H1 (cell line): Measurements from ENCODE around the gene AIMP1. TPM values are rescaled to one million over a fixed set of nuclear protein-coding genes. Genes with fewer than 3 reads are reported as not detected.

Source experiments
- CTCF ChIA-PET: fragments of 300-600 bp; sonication (Branson Sonifier 250); formaldehyde crosslinking; loops from one replicate; lab custom pipeline; 2021; ENCODE audit not compliant: partially characterized antibody; lab: Charles Lee
- POLR2A ChIA-PET: fragments of 300-600 bp; sonication (Branson Sonifier 250); formaldehyde crosslinking; loops from one replicate; lab custom pipeline; 2021; ENCODE audit warnings: inconsistent platforms; ENCODE audit not compliant: partially characterized antibody; lab: Charles Lee
- DNase-seq, 2 experiments: peaks; one replicate each; pipeline versions ENCODE4 v3.0.0 to v3.0.0-alpha.2; 2010 to 2022; ENCODE audit warnings: low spot score in 2 of 2, low read depth in 1 of 2, mixed read lengths in 1 of 2
- FAIRE-seq: peaks from 2 replicates; lab custom pipeline; 2011; peaks lifted over from hg19 to GRCh38; lab: Jason Lieb, UNC
- H2AFZ ChIP-seq: 2 replicates; pipeline ENCODE4 v1.8.1; 2012; ENCODE audit warnings: low read length, inconsistent platforms
- H2AK5ac ChIP-seq: 2 replicates; pipeline ENCODE4 v1.6.1; 2013; ENCODE audit warnings: low read depth, low read length
- H2BK120ac ChIP-seq: replicated peaks from 2 replicates; pipeline ENCODE3; 2013; ENCODE audit warnings: low read depth, low read length, inconsistent platforms
- H2BK12ac ChIP-seq: 2 replicates; pipeline ENCODE4 v1.6.1; 2013; ENCODE audit warnings: low read depth, low read length
- H2BK15ac ChIP-seq: 2 replicates; pipeline ENCODE4 v1.6.1; 2013; ENCODE audit warnings: low read length
- H2BK20ac ChIP-seq: 2 replicates; pipeline ENCODE4 v1.6.1; 2013; ENCODE audit warnings: low read length
- H2BK5ac ChIP-seq: 2 replicates; pipeline ENCODE4 v1.6.1; 2013; ENCODE audit warnings: low read depth, low read length
- H3K14ac ChIP-seq: 2 replicates; pipeline ENCODE4 v1.6.1; 2013; ENCODE audit warnings: inconsistent platforms; ENCODE audit not compliant: insufficient read length
- H3K18ac ChIP-seq: 2 replicates; pipeline ENCODE4 v1.6.1; 2013; ENCODE audit warnings: low read length; ENCODE audit errors: extremely low read depth
- H3K23ac ChIP-seq: 2 replicates; pipeline ENCODE4 v1.6.1; 2013; ENCODE audit warnings: inconsistent platforms; ENCODE audit not compliant: insufficient read length
- H3K23me2 ChIP-seq: 2 replicates; pipeline ENCODE4 v1.6.1; 2013; ENCODE audit warnings: low read depth, low read length
- H3K27ac ChIP-seq: 2 replicates; pipeline ENCODE4 v1.6.1; 2011; ENCODE audit warnings: low read depth, low read length, inconsistent platforms
- H3K27me3 ChIP-seq, 4 experiments: replicated peaks in 1 of 4; 1 replicate in 1 of 4; 2 replicates in 3 of 4; pipeline versions ENCODE4 v1.6.1 to v1.8.1; 2011 to 2013; ENCODE audit warnings: low read length in 3 of 4, mild to moderate bottlenecking in 3 of 4, inconsistent platforms in 2 of 4, mixed read lengths in 2 of 4, moderate library complexity in 1 of 4; ENCODE audit not compliant: control insufficient read depth in 3 of 4, insufficient read depth in 3 of 4; ENCODE audit errors: extremely low read depth in 1 of 4
- H3K36me3 ChIP-seq, 4 experiments: 2 replicates each; pipeline versions ENCODE4 v1.6.1 to v1.8.1; 2011 to 2013; ENCODE audit warnings: mild to moderate bottlenecking in 4 of 4, low read length in 3 of 4, moderate library complexity in 2 of 4, control low read depth in 1 of 4, inconsistent platforms in 1 of 4; ENCODE audit not compliant: insufficient read depth in 4 of 4, control insufficient read depth in 2 of 4
- H3K4ac ChIP-seq: replicated peaks from 2 replicates; pipeline ENCODE3; 2013; ENCODE audit warnings: low read length, low read depth, mixed read lengths, inconsistent platforms; ENCODE audit not compliant: insufficient read length
- H3K4me1 ChIP-seq, 4 experiments: replicated peaks in 1 of 4; 1 replicate in 1 of 4; 2 replicates in 3 of 4; pipeline versions ENCODE4 v1.6.1 to v1.8.1; 2011 to 2013; ENCODE audit warnings: low read length in 3 of 4, inconsistent platforms in 2 of 4, mixed read lengths in 1 of 4; ENCODE audit not compliant: insufficient read depth in 4 of 4, control insufficient read depth in 3 of 4
- H3K4me2 ChIP-seq, 2 experiments: 2 replicates each; pipeline versions ENCODE4 v1.6.1 to v1.8.1; 2011 to 2013; ENCODE audit warnings: low read depth in 2 of 2, low read length in 2 of 2, control low read depth in 1 of 2, inconsistent platforms in 1 of 2, mild to moderate bottlenecking in 1 of 2; ENCODE audit not compliant: insufficient read depth in 1 of 2
- H3K4me3 ChIP-seq, 4 experiments: fragments of 200-600, 300-600 bp in 1 of 4; sonication (generic), shearing (Covaris generic), sonication (Bioruptor Twin) in 1 of 4; 2 replicates each; pipeline versions ENCODE4 v1.5.1 to v1.8.1; 2011 to 2016; ENCODE audit warnings: low read length in 4 of 4, low read depth in 3 of 4, control low read depth in 2 of 4, inconsistent platforms in 2 of 4, mild to moderate bottlenecking in 2 of 4, mixed read lengths in 1 of 4, moderate library complexity in 1 of 4; ENCODE audit not compliant: insufficient read depth in 2 of 4; ENCODE audit errors: extremely low read depth in 1 of 4
- H3K56ac ChIP-seq: replicated peaks from 2 replicates; pipeline ENCODE3; 2013; ENCODE audit warnings: low read depth, mild to moderate bottlenecking, mixed read lengths, low read length, inconsistent platforms; ENCODE audit not compliant: insufficient read length
- H3K79me1 ChIP-seq: 2 replicates; pipeline ENCODE4 v1.6.1; 2013; ENCODE audit warnings: low read depth, low read length, control low read depth
- H3K79me2 ChIP-seq, 2 experiments: 2 replicates each; pipeline versions ENCODE4 v1.6.1 to v1.8.1; 2012 to 2013; ENCODE audit warnings: low read length in 2 of 2, mild to moderate bottlenecking in 2 of 2, inconsistent platforms in 1 of 2; ENCODE audit not compliant: insufficient read depth in 2 of 2, control insufficient read depth in 1 of 2
- H3K9ac ChIP-seq, 4 experiments: replicated peaks in 1 of 4; 1 replicate in 1 of 4; 2 replicates in 3 of 4; pipeline versions ENCODE4 v1.6.1 to v1.8.1; 2011 to 2013; ENCODE audit warnings: low read depth in 3 of 4, low read length in 3 of 4, control low read depth in 2 of 4, mild to moderate bottlenecking in 2 of 4, moderate library complexity in 2 of 4, inconsistent platforms in 1 of 4; ENCODE audit errors: extremely low read depth in 1 of 4
- H3K9me3 ChIP-seq, 2 experiments: 2 replicates each; pipeline versions ENCODE4 v1.6.1 to v1.8.1; 2012 to 2013; ENCODE audit warnings: mild to moderate bottlenecking in 2 of 2, moderate library complexity in 2 of 2, control low read depth in 1 of 2, inconsistent platforms in 1 of 2, low read depth in 1 of 2, low read length in 1 of 2, mixed read lengths in 1 of 2; ENCODE audit not compliant: insufficient read depth in 2 of 2
- H4K20me1 ChIP-seq, 2 experiments: replicated peaks in 1 of 2; 2 replicates each; pipeline versions ENCODE3 to v1.8.1; 2011 to 2013; ENCODE audit warnings: inconsistent platforms in 2 of 2, low read length in 2 of 2, mild to moderate bottlenecking in 1 of 2; ENCODE audit not compliant: insufficient read depth in 2 of 2, control insufficient read depth in 1 of 2
- H4K5ac ChIP-seq: 2 replicates; pipeline ENCODE4 v1.6.1; 2013; ENCODE audit warnings: low read length, low read depth, mixed read lengths, inconsistent platforms; ENCODE audit not compliant: insufficient read length
- H4K8ac ChIP-seq: 2 replicates; pipeline ENCODE4 v1.8.0; 2013; ENCODE audit warnings: mild to moderate bottlenecking, moderate library complexity, low read length, inconsistent platforms; ENCODE audit not compliant: insufficient read depth; ENCODE audit errors: extremely low read depth
- H4K91ac ChIP-seq: replicated peaks from 2 replicates; pipeline ENCODE3; 2013; ENCODE audit warnings: low read length, mixed read lengths, inconsistent platforms; ENCODE audit not compliant: insufficient read length
- BCL11A ChIP-seq, 2 experiments: IDR thresholded peaks; one replicate each; pipeline ENCODE4 v1.6.1; 2011; ENCODE audit warnings: low read depth in 2 of 2, low read length in 2 of 2, mild to moderate bottlenecking in 2 of 2
- EGR1 ChIP-seq: IDR thresholded peaks from 2 replicates; pipeline ENCODE4 v1.6.1; 2011; ENCODE audit warnings: low read depth, low read length, borderline replicate concordance
- POLR2AphosphoS5 ChIP-seq: IDR thresholded peaks from 2 replicates; pipeline ENCODE4 v1.6.1; 2011; ENCODE audit warnings: low read depth, low read length
- RFX5 ChIP-seq: IDR thresholded peaks from 2 replicates; pipeline ENCODE4 v1.6.1; 2011; ENCODE audit warnings: low read depth, low read length, improper control_type of control experiment, borderline replicate concordance
- SIX5 ChIP-seq: IDR thresholded peaks from 2 replicates; pipeline ENCODE4 v1.6.1; 2011; ENCODE audit warnings: mild to moderate bottlenecking, low read depth, low read length
- SRF ChIP-seq: IDR thresholded peaks from 2 replicates; pipeline ENCODE4 v1.6.1; 2011; ENCODE audit warnings: mild to moderate bottlenecking, low read depth, low read length, moderate library complexity
- SUZ12 ChIP-seq: fragments of 200-600 bp; sonication (generic); IDR thresholded peaks from 2 replicates; pipeline ENCODE4 v1.6.1; 2012; ENCODE audit warnings: mild to moderate bottlenecking, inconsistent platforms, low read length, moderate library complexity, mixed read lengths
- TBP ChIP-seq: IDR thresholded peaks from 2 replicates; pipeline ENCODE4 v1.6.1; 2011; ENCODE audit warnings: low read depth, low read length, improper control_type of control experiment
- WGBS, 2 experiments: shearing (Covaris generic) in 1 of 2; methylation state at CpG; one replicate each; pipeline versions ENCODE4 v1.1.6 to v1.1.7; 2013 to 2015; ENCODE audit warnings: low lambda C conversion rate in 2 of 2, mixed read lengths in 2 of 2, inconsistent platforms in 1 of 2, low coverage in 1 of 2, missing lambda C conversion rate in 1 of 2; ENCODE audit not compliant: insufficient replicate concordance in 2 of 2, insufficient coverage in 1 of 2, insufficient read length in 1 of 2; ENCODE audit errors: extremely low coverage in 1 of 2, missing lambda C conversion rate in 1 of 2; 5-methylcytosine and 5-hydroxymethylcytosine counted together
- polyA plus RNA-seq, 7 experiments: library from polyadenylated mRNA; depleted of rRNA in 3 of 7; stranded (reverse) in 5 of 7; unstranded in 2 of 7; fragments of >200 nt in 5 of 7; fragments of 200-250 nt in 2 of 7; gene quantifications; 1 replicate in 5 of 7; 2 replicates in 1 of 7; 4 replicates in 1 of 7; pipeline versions ENCODE4 v1.2.1 to v1.2.3, GENCODE V29; 2011 to 2013; ENCODE audit warnings: missing spikeins in 2 of 7, mixed read lengths in 2 of 7
- total RNA-seq: library from RNA; stranded (reverse); fragmentation: NEBNext Ultra II Directional; extraction: Animal tissue kit (Norgen Biotek cat#: 25700); gene quantifications from 2 replicates; pipeline ENCODE4 v1.2.1, GENCODE V29; 2021

The AIMP1 gene
- total and polyA plus RNA-seq, 2 of the 8 experiments (the other 6 are each of a cell fraction or from before 2014, with no cell fraction given): 7.9 to 54.6 TPM

DNA sequence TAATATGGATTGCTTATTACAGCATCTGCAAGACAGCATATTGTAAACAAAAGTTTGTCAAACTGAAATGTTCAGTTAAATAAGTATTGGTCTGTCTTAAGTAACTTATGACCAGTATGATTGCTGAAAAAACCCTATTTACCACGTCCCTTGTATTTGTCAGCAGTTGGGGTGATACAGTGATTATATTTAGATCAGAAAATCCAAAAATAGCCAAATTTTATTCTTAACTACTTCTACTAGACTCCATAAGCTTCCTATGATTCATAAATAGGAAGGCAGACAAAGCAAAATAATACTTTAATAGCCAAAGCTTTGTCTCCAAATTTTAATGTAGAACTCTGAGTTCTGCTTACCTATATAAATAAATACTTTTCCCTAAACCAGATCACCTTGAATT is 45.6 kb upstream of the AIMP1 start:
- Histone ChIP-seq H4K8ac (no peak overlapping the region), H4K20me1 (no peaks in the 10 kb centered on the region), H3K79me2 (no peaks in the 10 kb centered on the region), H2BK120ac (no peak overlapping the region), H3K23me2 (no peaks in the 10 kb centered on the region), H3K4me1 (no peaks in the 10 kb centered on the region; a peak in 1 of 7 replicates), H3K56ac (no peak overlapping the region), H2AK5ac (no peak overlapping the region), H3K79me1 (no peaks in the 10 kb centered on the region), H4K5ac (no peak overlapping the region), H3K27me3 (no peaks in the 10 kb centered on the region), H3K9me3 (no peaks in the 10 kb centered on the region), H2AFZ (no peak overlapping the region), H3K4me2 (no peak overlapping the region), H2BK5ac (no peak overlapping the region), H3K4ac (no peak overlapping the region), H3K18ac (no peak overlapping the region), H3K36me3 (no peaks in the 10 kb centered on the region), H2BK15ac (no peak overlapping the region), H4K91ac (no peak overlapping the region), H3K27ac (no peak overlapping the region), H3K9ac (no peak overlapping the region), H3K4me3 (no peak overlapping the region), H2BK12ac (no peak overlapping the region), H3K23ac (no peak overlapping the region), H2BK20ac (no peak overlapping the region), H3K14ac (no peak overlapping the region)
- FAIRE-seq (no peak), DNase-seq (no peak)
- WGBS, 2 experiments: 100% methylated on average over 1 of the region's 1 CpG; no CpG with 5 or more reads in 1 of the 2 experiments
- CTCF ChIA-PET: no interaction called here
- TF ChIP-seq RFX5 (no peak), SRF (no peak), SIX5 (no peak), EGR1 (no peak), TBP (no peak), POLR2AphosphoS5 (no peak), BCL11A (IDR thresholded peaks at IDR 0.05; ENCODE audit: low read depth in 2 of 2, low read length in 2 of 2) (no peak), SUZ12 (no peak)
- POLR2A ChIA-PET: no interaction called here
